ENCODE data around the gene MALAT1.
"Not testable (repeated sequence)": the region's sequence is repeated elsewhere in the genome, so short reads cannot be mapped to it uniquely, and the experiment has no call there.

Gene MALAT1

DNA sequence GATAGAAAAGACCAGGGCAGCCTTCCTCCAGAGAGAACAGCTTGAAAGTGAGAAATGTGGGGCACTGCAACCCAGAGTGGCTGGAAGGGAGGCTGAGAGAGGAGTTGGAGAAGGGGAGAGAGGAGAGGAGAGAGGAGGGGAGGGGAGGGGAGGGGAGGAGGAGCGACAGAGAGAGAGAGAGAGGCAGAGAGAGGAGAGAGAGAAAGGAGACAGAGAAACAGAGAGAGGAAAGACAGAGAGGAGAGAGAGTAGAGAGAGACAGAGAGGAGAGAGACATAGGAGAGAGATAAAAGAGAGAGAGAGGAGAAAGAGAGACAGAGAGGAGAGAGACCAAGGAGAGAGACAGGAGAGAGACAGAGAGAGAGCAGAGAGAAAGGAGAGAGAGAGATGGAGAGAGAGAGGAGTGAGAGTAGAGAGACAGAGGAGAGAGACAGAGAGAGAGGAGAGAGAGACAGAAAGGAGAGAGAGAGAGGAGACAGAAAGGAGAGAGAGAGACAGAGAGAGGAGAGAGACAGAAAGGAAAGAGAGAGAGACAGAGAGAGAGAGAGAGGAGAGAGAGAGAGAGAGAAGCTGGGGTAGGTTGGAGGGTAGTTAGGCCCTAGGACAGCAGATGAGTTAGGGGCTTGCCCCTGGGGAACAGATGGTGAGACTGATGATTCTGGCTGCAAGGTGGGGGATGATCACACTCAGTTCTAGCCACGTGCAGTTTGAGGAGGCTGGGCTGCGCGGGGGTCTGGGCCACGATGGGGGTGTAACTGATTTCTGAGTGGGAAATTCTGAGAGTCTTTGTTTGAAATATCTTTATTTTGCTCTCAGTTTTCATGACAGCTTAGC is 17.5 kb downstream of the MALAT1 start:
- no peaks in the 10 kb centered on the region for H3K36me3 Mint-ChIP-seq (ENCODE audit: low read depth)
- H3K4me1 Mint-ChIP-seq = peaks cover 5% of the 10 kb centered on the region
- no peaks in the 10 kb centered on the region for H3K9me3 Mint-ChIP-seq
- DNase-seq = no peak
- ATAC-seq = peak; percentile 28
- peak overlapping the region; percentile 48 for H3K27ac Mint-ChIP-seq
- no peaks in the 10 kb centered on the region for H3K27me3 Mint-ChIP-seq
- H3K4me3 Mint-ChIP-seq = no peak overlapping the region

DNA sequence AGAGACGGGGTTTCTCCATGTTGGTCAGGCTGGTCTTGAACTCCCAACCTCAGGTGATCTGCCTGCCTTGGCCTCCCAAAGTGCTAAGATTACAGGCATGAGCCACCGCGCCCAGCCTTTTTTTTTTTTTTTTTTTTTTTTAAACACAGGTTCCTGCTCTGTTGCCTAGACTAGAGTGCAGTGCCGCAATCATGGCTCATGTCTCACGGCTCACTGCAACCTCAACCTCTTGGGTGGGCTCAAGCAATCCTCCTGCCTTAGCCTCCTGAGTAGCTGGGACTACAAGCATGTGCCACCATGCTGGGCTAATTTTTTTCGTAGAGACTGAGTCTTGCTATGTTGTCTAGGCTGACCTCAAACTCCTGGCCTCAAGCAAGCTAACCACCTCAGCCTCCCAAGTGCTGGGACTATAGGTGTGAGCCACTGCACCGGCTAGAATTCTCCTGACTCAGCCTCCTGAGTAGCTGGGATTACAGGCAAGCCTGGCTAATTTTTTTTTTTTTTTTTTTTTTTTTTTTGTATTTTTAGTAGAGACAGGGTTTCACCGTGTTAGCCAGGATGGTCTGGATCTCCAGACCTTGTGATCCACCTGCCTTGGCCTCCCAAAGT is 20.2 kb downstream of the MALAT1 start:
- not testable (repeated sequence) for DNase-seq; H3K27ac Mint-ChIP-seq; H3K27me3 Mint-ChIP-seq; H3K4me3 Mint-ChIP-seq; H3K36me3 Mint-ChIP-seq (ENCODE audit: low read depth); H3K9me3 Mint-ChIP-seq; ATAC-seq
- peaks cover 30% of the 10 kb centered on the region for H3K4me1 Mint-ChIP-seq

DNA sequence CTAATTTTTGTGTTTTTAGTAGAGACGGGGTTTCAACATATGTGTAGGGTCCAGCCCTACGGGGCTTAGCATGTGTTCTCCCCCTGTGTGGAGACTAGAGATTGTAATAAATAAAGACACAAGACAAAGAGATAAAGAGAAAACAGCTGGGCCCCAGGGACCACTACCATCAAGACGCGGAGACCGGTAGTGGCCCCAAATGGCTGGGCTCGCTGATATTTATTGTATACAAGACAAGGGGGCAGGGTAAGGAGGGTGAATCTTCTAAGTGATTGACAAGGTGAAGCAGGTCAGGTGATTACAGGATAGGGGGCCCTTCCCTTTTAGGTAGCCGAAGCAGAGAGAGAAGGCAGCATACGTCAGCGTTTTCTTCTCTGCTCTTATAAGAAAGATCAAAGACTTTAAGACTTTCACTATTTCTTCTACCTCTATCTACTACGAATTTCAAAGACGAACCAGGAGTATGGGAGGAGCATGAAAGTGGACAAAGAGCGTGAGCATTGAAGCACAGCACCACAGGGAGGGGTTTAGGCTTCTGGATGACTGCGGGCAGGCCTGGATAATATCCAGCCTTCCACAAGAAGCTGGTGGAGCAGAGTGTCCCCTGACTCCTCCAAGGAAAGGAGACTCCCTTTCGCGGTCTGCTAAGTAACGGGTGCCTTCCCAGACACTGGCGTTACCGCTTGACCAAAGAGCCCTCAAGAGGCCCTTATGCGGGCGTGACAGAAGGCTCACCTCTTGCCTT is 23.1 kb downstream of the MALAT1 start:
- peak overlapping the region; percentile 67 for H3K27ac Mint-ChIP-seq
- not testable (repeated sequence) for H3K36me3 Mint-ChIP-seq (ENCODE audit: low read depth); DNase-seq; H3K27me3 Mint-ChIP-seq; H3K9me3 Mint-ChIP-seq; ATAC-seq
- H3K4me3 Mint-ChIP-seq = peak overlapping the region; percentile 55
- H3K4me1 Mint-ChIP-seq = peaks cover 37% of the 10 kb centered on the region

DNA sequence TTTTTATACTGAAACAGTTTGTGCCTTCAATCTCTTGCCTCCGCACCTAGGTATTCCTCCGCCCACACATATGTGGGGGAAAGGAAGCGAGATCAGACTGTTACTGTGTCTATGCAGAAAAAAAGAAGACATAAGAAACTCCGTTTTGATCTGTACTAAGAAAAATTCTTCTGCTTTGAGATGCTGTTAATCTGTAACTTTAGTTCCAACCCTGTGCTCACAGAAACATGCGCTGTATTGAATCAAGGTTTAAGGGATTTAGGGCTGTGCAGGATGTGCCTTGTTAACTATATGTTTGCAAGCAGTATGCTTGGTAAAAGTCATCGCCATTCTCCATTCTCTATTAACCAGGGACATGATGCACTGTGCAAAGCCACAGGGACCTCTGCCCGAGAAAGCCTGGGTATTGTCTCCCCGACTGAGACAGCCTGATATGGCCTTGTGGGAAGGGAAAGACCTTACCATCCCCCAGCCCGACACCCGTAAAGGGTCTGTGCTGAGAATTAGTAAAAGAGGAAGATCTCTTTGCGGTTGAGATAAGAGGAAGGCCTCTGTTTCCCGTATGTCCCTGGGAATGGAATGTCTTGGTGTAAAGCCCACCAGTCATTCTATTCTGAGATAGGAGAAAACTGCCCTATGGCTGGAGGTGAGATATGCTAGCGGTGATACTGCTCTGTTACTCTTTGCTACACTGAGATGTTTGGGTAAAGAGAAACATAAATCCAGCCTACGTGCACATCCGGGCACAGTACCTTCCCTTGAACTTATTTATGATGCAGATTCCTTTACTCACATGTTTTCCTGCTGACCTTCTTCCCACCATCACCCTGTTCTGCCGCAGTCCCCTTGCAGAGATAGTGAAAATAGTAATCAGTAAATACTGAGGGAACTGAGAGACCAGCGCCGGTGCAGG is 24.1 kb downstream of the MALAT1 start:
- H3K27me3 Mint-ChIP-seq; ATAC-seq; H3K36me3 Mint-ChIP-seq (ENCODE audit: low read depth); DNase-seq; H3K9me3 Mint-ChIP-seq: not testable (repeated sequence)
- H3K4me1 Mint-ChIP-seq = peaks cover 42% of the 10 kb centered on the region
- H3K4me3 Mint-ChIP-seq = peak overlapping the region; percentile 74
- peak overlapping the region; percentile 75 for H3K27ac Mint-ChIP-seq

DNA sequence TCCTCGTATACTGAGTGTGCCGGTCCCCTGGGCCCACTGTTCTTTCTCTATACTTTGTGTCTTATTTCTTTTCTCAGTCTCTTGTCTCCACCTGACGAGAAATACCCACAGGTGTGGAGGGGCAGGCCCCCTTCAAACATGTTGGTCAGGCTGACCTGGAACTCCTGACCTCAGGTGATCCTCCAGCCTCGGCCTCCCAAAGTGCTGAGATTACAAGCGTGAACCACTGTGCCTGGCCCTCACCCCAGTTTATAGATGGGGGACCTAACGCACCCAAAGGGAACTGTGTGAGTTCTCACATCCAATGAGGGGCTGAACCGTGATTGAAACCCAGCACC is 24.8 kb downstream of the MALAT1 start:
- H3K9me3 Mint-ChIP-seq; H3K27me3 Mint-ChIP-seq; DNase-seq; ATAC-seq; H3K36me3 Mint-ChIP-seq (ENCODE audit: low read depth): not testable (repeated sequence)
- peak overlapping the region; percentile 74 for H3K4me3 Mint-ChIP-seq
- peaks cover 43% of the 10 kb centered on the region for H3K4me1 Mint-ChIP-seq
- peak overlapping the region; percentile 75 for H3K27ac Mint-ChIP-seq

DNA sequence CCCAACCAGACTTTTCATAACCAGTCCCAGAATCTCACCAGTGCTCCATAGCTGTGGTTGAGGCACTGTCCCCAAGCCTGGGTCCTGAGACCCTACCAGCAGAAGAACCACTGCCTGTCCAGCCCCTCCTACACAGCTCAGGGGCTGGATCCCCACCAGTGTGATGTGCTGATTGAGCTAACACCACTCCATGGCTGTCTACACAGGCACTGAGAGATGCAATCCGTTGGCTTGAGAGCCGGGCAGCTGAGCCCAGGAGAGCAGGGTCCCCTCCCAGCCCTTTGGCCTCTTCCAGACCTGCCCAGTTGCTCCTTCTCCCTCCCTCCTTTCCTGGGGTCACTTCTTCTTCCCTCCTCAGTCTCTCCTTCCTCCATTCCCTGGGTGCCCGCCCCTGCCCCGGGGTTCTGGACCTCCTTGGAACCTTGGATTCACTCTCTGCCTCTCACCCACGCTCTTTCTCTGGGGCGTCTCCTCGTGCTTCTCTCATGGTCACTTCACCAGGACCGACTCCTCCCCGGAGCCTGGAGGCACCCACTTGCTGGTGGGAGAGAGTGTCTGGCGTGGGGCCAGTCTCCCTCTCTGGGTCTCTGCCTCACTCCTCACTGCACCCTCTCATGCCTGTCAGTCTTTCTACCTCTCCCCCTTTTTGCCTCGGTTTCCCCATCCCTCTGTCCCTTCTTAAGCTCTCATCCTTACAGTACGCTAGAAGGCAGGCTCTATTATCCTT is 25.3 kb downstream of the MALAT1 start:
- ATAC-seq (peak; percentile 21), DNase-seq (no peak)
- Mint-ChIP-seq H3K4me1 (peaks cover 48% of the 10 kb centered on the region), H3K4me3 (peak overlapping the region; percentile 74), H3K9me3 (no peaks in the 10 kb centered on the region), H3K27me3 (no peaks in the 10 kb centered on the region), H3K27ac (peak overlapping the region; percentile 75), H3K36me3 (ENCODE audit: low read depth) (peaks cover 7% of the 10 kb centered on the region)

DNA sequence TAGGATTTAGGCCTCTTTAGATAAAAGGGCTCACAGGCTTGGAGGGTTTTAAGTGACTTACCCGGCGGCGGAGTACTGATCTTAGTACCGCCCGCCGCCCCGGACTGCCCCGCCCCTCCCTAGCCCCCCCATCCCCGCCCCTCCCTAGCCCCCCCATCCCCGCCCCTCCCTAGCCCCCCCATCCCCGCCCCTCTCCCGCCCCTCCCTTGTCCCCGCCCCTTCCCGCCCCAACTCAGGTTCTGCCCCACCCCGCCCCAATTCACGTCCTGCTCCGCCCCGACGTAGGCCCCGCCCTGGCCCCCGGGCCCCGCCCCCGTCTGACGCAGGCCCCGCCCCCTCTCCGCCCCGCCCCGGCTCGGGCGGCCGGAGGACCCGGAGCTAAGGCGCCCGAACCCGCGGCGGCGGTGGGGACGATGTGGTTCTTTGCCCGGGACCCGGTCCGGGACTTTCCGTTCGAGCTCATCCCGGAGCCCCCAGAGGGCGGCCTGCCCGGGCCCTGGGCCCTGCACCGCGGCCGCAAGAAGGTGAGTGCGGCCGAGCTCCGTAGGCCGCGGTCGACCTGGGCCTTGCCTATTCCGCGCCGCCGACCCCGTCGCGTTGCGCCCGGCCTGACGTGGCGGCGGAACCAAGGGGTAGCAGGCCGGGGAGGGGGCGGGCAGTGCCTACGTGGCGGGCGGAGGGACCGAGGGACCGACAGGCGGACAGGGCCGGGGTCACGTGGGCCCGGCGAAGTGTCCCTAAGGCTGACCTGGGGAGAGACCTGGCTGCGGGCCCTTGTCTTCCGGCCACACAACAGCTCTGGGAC is 26.1 kb downstream of the MALAT1 start, which contains the start of gene SCYL1:
Gene SCYL1 (plus strand): TSS at position 343 of the 805 bp plus-strand sequence. CDS start 71 bp downstream, at position 414.
- Mint-ChIP-seq H3K9me3 (no peaks in the 10 kb centered on the region), H3K27me3 (no peaks in the 10 kb centered on the region), H3K4me3 (peak within 1 kb of the TSS; percentile 87), H3K27ac (peak within 1 kb of the TSS; percentile 75), H3K36me3 (ENCODE audit: low read depth) (peaks cover 7% of the 10 kb centered on the region), H3K4me1 (peaks cover 50% of the 10 kb centered on the region)
- DNase-seq = peak; percentile 84
- peak; percentile 71 for ATAC-seq

DNA sequence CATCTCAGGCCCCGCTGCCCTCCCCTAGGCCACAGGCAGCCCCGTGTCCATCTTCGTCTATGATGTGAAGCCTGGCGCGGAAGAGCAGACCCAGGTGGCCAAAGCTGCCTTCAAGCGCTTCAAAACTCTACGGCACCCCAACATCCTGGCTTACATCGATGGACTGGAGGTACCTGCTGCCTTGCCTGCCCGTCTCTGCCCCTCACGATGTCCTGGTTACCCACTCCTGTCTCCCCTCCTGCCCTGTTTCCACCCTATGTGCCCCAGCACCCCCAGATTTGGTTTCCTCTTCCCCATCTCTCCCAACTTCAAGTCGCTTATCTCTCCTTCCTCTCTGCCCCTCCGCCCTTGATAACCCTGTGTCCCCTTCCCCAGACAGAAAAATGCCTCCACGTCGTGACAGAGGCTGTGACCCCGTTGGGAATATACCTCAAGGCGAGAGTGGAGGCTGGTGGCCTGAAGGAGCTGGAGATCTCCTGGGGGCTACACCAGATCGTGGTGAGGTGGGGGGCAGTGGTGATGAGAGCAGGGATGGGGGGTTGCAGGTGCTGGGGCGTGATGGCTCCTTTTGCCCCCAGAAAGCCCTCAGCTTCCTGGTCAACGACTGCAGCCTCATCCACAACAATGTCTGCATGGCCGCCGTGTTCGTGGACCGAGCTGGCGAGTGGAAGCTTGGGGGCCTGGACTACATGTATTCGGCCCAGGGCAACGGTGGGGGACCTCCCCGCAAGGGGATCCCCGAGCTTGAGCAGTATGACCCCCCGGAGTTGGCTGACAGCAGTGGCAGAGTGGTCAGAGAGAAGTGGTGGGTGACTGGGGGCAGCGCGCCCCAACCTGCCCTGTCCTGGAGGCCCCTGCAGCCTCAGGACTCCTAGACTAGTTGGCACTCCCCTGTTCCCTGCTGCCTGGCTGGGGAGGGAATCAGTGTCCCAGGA is 27.0 kb downstream of the MALAT1 start:
- peaks cover 50% of the 10 kb centered on the region for H3K4me1 Mint-ChIP-seq
- H3K27ac Mint-ChIP-seq = peak overlapping the region; percentile 73
- peaks cover 13% of the 10 kb centered on the region for H3K36me3 Mint-ChIP-seq (ENCODE audit: low read depth)
- peak overlapping the region; percentile 87 for H3K4me3 Mint-ChIP-seq
- H3K27me3 Mint-ChIP-seq = no peaks in the 10 kb centered on the region
- no peak for DNase-seq
- H3K9me3 Mint-ChIP-seq = no peaks in the 10 kb centered on the region
- no peak for ATAC-seq

DNA sequence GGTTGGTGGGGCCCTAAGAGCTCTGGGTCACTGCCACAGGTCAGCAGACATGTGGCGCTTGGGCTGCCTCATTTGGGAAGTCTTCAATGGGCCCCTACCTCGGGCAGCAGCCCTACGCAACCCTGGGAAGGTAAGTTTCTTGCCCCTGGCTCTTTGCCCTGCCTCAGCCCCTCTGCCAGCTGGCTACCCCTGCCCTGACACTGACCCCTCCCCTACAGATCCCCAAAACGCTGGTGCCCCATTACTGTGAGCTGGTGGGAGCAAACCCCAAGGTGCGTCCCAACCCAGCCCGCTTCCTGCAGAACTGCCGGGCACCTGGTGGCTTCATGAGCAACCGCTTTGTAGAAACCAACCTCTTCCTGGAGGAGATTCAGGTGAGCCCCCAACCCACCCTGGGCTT is 27.9 kb downstream of the MALAT1 start:
- peak overlapping the region; percentile 87 for H3K4me3 Mint-ChIP-seq
- peaks cover 21% of the 10 kb centered on the region for H3K36me3 Mint-ChIP-seq (ENCODE audit: low read depth)
- peaks cover 46% of the 10 kb centered on the region for H3K4me1 Mint-ChIP-seq
- H3K27ac Mint-ChIP-seq = no peak overlapping the region
- no peaks in the 10 kb centered on the region for H3K27me3 Mint-ChIP-seq
- ATAC-seq (no peak), DNase-seq (no peak)
- no peaks in the 10 kb centered on the region for H3K9me3 Mint-ChIP-seq

DNA sequence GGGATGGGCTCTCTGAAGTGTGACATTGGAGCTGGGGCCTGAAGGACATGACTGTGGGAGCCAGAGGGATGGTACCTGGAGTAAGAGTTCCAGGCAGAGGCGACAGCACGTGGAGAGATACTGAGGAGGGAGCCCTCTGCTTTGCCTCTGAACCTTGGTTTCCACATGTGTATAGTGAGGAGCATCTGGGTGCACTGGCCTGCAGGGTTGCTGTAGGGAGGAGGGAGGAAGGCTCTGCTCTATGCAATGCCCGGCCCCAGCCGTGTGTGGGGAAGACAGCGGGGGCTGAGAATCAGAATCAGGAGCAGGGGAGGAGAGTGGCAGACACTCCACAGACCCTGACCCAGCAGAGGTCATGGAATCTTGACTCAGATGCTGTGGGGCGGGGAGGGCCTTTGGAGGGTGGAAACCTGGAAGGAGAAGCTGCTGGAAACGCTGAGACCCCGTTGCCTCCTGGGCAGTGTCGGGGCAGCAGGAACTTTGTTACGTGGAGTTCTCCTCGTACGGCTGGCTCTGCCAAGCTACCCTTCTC is 30.0 kb downstream of the MALAT1 start:
- no peak for ATAC-seq
- peak overlapping the region; percentile 61 for H3K27ac Mint-ChIP-seq
- peaks cover 27% of the 10 kb centered on the region for H3K4me1 Mint-ChIP-seq
- no peak overlapping the region for H3K4me3 Mint-ChIP-seq
- DNase-seq = no peak
- no peaks in the 10 kb centered on the region for H3K9me3 Mint-ChIP-seq
- peaks cover 25% of the 10 kb centered on the region for H3K36me3 Mint-ChIP-seq (ENCODE audit: low read depth)
- no peaks in the 10 kb centered on the region for H3K27me3 Mint-ChIP-seq

DNA sequence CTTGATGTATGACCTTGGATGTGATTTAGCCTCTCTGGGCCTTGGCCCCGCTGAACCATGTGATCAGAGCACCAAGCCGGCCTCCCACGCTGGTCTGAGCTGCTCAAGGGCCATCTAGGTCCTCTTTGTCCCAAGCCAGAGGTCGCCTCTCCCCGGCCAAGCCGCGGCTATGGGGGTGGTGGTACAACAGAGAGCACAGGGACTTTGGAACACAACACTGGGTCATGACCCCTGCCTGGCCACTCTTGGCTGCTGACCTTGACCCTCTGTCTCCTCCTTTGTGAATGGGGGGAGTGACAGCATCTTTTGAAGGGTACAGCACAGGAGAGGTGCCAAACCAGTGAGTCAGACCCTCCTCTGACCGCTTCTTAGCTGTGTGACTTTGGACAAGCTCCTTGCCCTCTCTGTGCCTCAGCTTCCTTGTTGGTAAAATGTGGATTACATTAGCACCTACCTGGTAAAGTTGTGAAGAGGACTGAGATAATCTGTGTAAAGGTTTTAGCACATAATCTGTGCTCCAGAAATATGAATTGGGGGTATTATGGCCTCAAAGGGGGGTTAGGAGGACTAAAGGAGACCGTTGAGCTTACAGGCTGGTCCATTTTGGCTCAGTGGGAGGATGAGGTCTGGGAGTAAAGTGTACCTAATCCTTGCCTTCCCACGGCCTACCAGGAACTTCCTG is 30.8 kb downstream of the MALAT1 start:
- H3K27ac Mint-ChIP-seq = peak overlapping the region; percentile 9
- no peaks in the 10 kb centered on the region for H3K27me3 Mint-ChIP-seq
- H3K4me1 Mint-ChIP-seq = peaks cover 19% of the 10 kb centered on the region
- no peak for DNase-seq
- no peak overlapping the region for H3K4me3 Mint-ChIP-seq
- peaks cover 28% of the 10 kb centered on the region for H3K36me3 Mint-ChIP-seq (ENCODE audit: low read depth)
- H3K9me3 Mint-ChIP-seq = no peaks in the 10 kb centered on the region
- no peak for ATAC-seq

Data from activated naive CD8-positive, alpha-beta T cell treated with anti-CD3 and anti-CD28 coated beads, Interleukin-2, amount 50 U/mL, for 24 hours (primary cell).